GM19452 (cell line): ENCODE measurements around the gene PKNOX2.

Experiments
- ATAC-seq: cut with Tn5 transposase; IDR thresholded peaks from one replicate; pipeline ENCODE4 v1.9.1; 2021; ENCODE audit not compliant: unreplicated experiment

PKNOX2 gene

DNA sequence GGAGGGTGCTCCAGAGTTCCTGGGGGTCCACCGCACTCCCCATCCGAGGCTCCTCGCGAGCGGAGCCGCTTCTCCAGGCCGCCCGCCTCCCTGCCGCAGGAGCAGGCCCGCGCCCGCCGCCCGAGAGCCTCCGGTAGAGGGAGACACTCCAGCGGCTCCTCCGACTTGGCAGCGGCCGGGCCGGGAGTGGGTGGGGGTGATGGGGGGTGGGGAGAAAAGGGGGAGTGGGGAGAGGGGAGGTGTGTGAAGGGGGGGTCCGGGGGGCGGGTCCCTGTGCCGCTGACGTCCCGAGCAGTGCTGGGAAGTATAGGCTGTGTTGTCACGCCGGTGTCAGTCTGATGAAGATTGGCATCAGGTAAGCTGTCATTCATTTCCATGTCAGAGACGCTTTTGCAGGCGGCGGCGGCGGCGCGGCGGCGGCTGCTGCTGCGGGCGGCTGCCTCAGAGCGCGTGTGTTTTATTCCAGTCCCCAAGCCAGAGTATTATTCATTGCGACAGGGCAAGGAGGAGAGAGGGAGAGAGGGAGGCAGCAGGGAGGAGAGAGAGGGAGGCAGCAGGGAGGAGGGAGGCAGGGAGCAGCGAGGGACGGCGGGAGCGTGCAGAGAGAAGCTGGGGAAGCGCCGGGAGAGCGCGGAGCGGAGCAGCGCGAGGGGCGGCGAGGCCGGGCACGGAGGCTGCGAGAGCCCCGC is at the start of gene PKNOX2:
PKNOX2 (plus strand) TSS at position 330 of the 689 bp plus-strand sequence. CDS start 186,555 bp downstream, outside the sequence.
- no peak for ATAC-seq

DNA sequence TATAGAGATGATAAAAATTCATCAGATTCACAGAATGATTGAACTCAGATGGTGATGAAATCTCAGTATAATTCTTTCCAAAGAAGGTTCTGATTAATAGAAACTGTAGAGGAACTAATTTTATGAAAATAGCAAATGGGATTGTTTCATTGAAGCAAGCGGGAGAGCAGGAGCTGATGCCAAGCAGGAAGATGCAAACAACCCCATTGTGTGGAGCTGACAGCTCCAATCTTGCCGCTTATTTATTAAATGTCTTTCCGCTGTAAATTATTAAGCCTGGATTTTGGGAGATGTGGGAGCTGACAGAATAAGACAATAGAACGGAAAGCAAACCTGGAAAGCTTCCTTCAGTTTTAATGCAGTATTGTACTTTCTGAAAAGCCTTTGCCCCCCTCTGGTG is 47.1 kb upstream of the PKNOX2 start:
- ATAC-seq = no peak

DNA sequence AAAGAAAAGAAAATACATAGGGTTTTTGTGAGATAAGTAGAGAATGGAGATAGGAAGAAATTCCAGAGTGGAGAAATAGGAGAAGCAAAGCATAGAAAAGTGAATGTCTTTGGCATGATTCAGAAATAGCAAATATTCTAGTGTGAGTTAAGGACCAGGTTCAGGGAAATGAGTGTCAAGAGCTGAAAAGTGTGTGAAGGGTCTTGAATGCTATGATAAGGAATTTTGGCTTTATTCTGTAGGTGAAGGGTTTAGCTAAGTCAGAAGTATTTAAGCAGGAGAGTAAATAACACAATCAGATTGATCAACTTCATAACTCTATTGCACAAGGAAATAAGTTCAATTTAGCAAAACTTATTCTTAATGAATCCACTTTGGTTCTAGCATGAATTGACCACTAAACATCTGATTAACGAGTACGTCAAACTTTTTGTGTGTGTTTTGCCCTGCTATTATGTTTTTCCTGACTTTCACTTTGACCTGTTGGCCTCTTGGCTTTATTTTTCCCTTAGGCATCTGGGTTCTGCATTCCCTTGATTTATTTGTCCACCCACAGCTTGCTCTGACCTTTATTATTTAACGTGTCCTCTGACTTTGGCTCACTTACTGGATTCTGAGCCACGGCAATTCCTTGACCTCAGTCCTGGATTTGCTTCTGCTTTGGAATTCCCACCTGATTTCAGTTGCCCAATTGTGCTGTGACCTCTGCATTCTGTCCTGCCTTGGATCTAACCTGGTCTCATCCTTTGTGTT is 41.2 kb upstream of the PKNOX2 start:
- no peak for ATAC-seq

DNA sequence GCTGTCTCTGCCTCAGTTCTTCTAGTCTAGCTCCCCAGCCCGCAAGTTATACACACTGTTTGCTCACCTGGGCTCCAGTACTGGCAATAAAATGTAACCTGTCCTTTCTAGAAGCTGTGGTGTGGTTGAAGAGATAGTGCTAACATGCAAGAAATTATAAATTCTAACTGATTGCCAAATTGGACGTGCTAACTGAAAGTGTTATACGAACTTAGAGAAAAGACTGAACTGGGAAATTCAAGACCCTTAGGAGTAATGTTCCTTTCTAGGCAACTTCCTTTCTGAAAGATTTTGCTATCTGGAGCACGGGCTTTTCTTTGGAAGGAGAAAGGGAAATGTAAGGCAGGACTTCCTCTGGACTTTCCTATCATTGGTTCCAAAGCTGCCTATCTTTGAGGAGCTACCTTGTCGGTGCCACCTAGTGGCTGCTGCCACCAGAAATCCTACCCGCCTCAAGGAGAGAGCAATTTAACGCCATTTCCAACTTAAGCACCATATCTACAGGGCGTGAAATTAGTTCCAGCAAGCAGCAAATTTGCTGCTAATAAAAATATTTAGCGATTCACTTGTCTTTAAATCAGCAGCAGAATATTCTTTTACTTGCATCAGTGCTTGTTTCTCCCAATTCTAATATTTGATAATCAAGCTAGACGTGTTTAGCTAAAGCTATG is 40.5 kb upstream of the PKNOX2 start:
- peak; percentile 88 for ATAC-seq

DNA sequence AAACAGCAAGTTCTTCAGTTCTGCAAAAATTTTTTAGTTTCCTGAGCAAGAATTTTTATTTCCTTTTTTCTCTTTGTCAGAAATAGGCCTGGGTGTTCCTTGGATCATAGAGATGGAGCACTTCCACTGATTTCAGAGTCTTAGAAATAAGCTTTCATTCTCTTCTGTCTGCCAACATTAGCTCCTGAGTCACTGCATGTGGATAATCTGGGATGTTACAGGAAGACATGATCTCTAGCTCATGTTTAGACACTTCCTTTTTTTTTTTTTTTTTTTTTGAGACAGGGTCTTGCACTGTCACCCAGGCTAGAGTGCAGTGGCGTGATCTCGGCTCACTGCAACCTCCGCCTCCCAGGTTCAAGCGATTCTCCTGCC is 39.9 kb upstream of the PKNOX2 start:
- no peak for ATAC-seq

- no peak for ATAC-seq
Observed at GRCh38 chr11:125128450-125128849, 36.1 kb upstream of the PKNOX2 start.

GRCh38 chr11:125129316-125129993 is 35.1 kb upstream of the PKNOX2 start:
- no peak for ATAC-seq

DNA sequence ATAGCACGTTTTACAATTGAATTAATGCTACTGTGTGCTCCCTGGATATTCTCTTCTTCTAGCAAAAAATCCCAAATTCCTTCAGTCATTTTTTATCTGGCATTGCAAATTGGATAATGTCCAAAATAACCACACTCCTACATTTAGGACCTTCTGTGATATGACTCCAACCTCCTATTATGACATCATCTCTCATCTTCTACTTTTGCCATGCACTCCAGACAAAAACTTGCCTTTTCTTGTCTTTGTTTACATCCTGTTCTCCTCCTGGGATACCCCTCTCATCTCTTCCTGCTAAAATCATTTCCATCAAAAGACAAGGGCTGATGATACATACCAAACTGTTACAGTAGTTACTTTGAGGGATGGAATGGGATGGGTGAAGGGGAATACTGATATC is 32.5 kb upstream of the PKNOX2 start:
- no peak for ATAC-seq

- no peak for ATAC-seq
Observed at GRCh38 chr11:125132596-125132995, 32.0 kb upstream of the PKNOX2 start.

GRCh38 chr11:125136001-125136400 is 28.6 kb upstream of the PKNOX2 start:
- ATAC-seq = no peak

GRCh38 chr11:125138966-125139365 is 25.6 kb upstream of the PKNOX2 start:
- no peak for ATAC-seq

- no peak for ATAC-seq
Observed at GRCh38 chr11:125139778-125140177, 24.8 kb upstream of the PKNOX2 start.

DNA sequence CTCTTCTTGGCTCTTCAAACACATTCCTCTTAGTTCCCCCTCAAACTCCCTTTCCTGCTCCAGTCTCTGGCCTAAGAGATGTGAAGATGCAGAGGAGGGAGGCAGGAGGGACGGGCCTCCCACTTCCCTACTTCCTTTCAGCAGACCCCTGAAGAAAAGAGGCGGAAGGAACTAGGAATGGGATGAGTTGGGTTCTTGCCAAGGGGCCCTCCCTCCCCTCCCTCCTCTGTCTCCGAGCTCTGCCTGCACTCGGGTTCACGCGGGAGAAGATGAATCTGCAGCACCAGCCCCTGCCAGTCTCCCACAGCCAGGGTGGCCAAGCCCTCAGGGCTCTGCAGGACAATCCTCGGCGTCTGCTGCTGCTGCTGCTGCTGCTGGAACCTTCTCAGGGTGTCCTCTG is 24.3 kb upstream of the PKNOX2 start:
- ATAC-seq = no peak

DNA sequence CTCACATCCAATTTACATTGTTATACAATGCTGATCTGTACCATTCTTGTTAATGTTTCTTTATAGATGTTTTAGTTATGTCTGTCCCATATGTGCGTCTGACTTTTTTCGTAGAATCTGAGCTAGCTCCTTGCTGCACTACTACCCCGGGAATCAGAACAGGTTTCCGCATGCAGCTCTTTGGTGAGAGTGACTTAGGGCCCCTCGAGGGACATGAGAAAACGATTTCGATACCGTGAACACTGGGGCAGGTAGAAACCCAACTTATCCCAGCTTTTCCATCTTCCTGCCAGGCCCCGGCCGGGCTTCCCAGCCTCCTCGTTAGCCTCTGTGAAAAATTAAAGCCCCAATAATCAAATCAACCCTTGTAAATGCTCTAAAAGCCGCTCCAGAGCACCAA is 23.4 kb upstream of the PKNOX2 start:
- ATAC-seq = no peak

DNA sequence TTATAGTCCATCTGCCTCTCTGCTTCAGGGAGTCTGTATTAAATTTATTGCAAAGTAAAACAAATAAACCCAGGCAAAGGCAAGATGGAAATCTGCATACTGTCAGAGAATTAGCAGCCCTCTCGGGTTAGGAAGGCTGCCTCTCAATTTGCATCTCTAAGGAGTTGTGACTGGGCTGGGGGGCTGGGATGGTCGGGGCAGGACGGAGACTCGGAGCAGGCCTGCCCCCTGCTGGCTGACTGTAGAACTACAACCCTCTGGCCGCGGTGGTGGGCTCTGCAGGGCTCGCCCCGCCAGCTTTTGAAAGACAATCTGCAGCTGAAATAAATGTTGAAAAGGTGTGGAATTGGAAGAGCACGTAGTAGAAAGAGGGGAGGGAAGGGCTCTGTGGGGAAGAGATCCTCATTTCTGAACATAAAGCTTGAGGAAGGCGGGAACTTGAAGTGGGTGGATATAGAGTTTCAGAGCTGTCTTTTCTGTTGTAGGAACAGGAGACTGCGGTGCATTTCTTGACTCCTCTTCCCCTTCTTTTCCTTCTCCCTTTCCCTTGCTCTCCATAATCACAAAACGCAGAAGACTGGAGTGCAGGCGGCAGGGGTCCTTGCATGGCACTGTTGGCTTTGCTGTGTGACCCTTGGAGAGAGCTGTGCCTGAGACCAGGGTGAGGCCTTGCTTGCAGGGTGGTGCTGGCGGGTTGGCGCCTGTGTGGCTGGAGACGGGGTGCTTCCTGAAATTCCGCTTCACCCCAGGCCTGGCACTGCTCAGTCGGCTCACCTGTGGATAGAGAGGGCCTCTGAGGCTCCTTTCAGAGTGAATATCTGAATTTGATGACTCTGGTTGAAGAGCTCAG is 22.6 kb upstream of the PKNOX2 start:
- ATAC-seq = peak; percentile 81

- ATAC-seq = no peak
Observed at GRCh38 chr11:125146232-125146631, 18.3 kb upstream of the PKNOX2 start.

DNA sequence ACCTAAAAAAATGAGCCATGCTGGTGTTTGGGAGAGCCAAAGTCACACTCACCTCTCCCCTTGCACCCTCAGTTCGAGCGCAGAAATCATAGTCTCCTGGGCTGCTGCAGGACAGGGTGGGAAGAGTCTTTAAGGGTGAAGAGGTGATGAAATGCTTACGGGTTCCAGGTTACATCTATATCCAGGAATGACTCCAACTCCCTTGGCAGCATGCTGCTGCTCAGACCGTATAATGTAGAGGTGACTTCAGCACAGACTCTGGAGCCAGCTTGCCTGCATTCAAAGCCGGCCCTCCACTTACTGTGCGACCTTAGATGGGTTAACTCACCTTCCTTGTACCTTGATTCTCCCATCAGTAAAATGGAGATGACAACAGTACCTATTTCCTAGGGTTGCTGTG is 17.3 kb upstream of the PKNOX2 start:
- ATAC-seq = no peak

- ATAC-seq = no peak
Observed at GRCh38 chr11:125148011-125148410, 16.5 kb upstream of the PKNOX2 start.

DNA sequence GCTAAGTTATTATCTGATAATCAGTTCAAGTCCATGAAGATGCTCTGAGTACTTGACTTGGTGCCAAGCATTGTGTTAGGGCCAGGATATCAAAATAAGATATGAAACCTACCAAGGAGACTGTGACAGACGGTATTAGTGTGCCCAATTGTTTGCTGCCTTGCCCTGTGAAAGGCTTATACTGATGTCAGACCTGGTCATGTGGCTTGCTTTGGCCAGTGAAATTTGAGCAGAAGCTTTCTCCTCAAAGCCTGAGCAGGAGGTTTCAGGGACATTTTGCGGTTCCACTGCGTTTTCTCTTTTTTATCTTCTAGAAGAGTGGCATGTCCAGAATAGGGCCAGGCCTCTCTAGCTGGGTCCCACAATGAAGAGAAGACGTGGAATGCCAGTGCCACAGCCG is 15.8 kb upstream of the PKNOX2 start:
- ATAC-seq = no peak

GRCh38 chr11:125153837-125154236 is 10.7 kb upstream of the PKNOX2 start:
- no peak for ATAC-seq
